ENCODE data around the gene PHC1.

- TF ChIP-seq POLR2AphosphoS5 (IDR thresholded peaks at IDR 0.05) (no peak), CTCF (IDR thresholded peaks at IDR 0.05) (no peak)
Observed at GRCh38 chr12:8903646-8904045, 10.7 kb upstream of the PHC1 start.
